ENCODE measurements around the gene PCP2. TPM values are rescaled to one million over a fixed set of nuclear protein-coding genes. Genes with fewer than 3 reads are reported as not detected.

PCP2 gene
- total and polyA plus RNA-seq, 12 donors, result 0.92 to 7.4 (median 2.0) TPM; not detected in 4

DNA sequence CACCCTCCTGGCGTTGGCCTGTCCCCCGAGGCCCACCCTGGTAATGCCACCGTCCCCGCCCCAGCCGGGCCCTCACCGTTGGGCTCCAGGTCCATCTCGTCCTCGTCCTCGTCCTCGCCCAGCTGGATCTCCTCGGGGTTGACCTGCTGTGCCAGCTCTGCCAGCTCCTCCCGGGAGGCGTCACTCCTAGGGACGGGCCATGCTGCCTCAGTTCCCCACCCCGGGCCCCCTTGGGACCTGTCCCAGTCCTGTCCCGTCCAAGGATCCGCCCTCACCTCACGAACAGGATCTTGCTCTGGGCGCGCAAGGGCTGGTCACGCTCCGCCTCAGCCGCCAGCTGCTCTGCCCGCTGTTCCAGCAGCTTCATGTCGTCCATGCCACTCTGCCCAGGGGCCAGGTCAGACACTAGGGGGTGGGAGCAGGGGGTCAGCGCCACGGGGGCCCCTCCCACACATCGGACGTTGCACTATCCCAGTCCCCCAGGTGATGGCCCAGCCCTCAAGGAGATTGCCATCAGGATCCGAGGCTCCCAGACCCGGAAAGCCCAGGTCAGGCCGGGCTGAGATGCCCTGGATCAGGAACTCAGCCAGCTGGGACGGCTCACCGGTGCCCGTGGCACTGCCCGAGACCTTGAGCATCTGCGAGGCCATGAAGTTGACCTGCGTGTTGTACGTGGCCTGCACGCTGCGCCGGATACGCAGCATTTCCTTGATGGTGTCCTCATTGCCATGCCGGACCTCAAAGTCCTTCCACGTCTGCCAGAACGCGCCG, 13.7 kb downstream of the PCP2 start:
- H3K9me3 ChIP-seq (replicated peaks in 1 of 3), result no peaks in the 10 kb centered on the region
- TF ChIP-seq, protein P1, sequence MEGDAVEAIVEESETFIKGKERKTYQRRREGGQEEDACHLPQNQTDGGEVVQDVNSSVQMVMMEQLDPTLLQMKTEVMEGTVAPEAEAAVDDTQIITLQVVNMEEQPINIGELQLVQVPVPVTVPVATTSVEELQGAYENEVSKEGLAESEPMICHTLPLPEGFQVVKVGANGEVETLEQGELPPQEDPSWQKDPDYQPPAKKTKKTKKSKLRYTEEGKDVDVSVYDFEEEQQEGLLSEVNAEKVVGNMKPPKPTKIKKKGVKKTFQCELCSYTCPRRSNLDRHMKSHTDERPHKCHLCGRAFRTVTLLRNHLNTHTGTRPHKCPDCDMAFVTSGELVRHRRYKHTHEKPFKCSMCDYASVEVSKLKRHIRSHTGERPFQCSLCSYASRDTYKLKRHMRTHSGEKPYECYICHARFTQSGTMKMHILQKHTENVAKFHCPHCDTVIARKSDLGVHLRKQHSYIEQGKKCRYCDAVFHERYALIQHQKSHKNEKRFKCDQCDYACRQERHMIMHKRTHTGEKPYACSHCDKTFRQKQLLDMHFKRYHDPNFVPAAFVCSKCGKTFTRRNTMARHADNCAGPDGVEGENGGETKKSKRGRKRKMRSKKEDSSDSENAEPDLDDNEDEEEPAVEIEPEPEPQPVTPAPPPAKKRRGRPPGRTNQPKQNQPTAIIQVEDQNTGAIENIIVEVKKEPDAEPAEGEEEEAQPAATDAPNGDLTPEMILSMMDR (IDR thresholded peaks at IDR 0.05), result no peak
- no peak for TF ChIP-seq POLR2A (IDR thresholded peaks at IDR 0.05)
- H3K4me1 ChIP-seq (replicated peaks in 1 of 2), result peaks cover 9 to 18% of the 10 kb centered on the region in 2 donors
- peak overlapping the region in 3 of 5 donors; percentile 83 to 89 (median 84) for H3K27ac ChIP-seq
- H3K27me3 ChIP-seq, result no peaks in the 10 kb centered on the region
- no peak overlapping the region for H3K4me3 ChIP-seq
- intact Hi-C loops (cut with DNase I), result no loop called here
- DNase-seq, result no peak
- 82 to 96% (median 88%) methylated on average over 26 to 48 of the region's 48 CpGs for WGBS, 4 donors
- peaks cover 0 to 54% of the 10 kb centered on the region in 2 donors for H3K36me3 ChIP-seq (replicated peaks in 1 of 2)

DNA sequence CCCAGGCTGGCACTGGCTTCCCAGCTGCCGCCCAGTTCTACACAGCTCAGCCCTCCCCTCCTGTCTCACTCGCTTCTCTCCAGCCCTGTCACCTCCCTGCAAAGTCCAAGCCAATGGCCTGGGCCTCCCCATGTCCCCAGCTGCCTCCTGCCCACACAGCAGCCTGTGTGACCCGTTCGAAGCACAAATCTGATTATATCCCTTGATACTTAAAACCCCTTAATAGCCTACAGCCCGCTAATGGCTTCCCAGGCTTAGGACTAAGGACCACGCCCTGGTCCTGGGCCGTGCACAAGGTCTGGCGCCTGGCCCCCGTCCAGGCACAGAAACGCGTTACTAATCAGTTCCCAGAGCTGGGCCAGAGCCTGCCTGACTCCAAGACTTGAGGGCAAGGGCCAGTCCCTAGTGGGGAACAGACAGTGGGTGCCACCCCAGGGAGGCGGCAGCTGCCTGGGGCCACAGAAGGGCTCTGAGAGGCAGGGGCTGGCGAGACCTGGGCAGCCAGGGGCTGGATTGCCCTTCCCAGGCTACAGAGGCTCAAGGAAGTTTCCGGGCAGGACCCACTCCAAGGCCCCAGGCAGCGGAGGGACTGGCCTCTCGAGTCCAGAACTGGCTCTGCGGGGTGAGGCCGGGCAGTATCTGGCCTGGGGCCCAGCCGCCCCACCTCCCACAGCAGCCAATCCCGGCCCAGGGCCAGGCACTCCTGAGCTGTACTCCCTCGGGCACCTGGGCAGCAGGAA, 14.6 kb downstream of the PCP2 start:
- intact Hi-C loops (cut with DNase I), result no loop called here

DNA sequence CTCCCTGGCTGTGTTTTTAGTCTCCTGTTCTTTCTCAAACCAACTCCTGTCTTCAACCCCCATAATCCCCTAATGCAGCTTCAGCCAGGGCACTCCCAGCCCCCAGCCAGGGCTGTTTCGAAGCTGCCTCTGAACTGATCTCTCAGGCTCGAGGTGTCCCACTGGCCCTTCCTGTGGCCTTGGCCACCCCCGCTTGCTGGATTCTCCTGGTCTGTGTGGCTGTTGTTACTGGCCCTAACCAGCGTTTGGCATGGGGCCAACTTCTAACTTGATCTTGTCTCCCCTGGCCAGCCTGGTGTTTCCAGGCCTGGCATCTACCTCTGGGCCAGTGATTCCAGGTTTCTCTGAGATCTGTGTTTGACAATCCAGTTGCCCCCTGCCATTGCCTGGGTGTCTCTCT, 15.2 kb downstream of the PCP2 start:
- Histone ChIP-seq H3K9me3 (replicated peaks in 1 of 3) (no peaks in the 10 kb centered on the region), H3K4me1 (replicated peaks in 1 of 2) (peaks cover 9 to 18% of the 10 kb centered on the region in 2 donors), H3K4me3 (no peak overlapping the region), H3K27me3 (no peaks in the 10 kb centered on the region), H3K27ac (peak overlapping the region in 4 of 5 donors; percentile 46 to 89 (median 84)), H3K36me3 (replicated peaks in 1 of 2) (peaks cover 0 to 39% of the 10 kb centered on the region in 2 donors)
- WGBS, 4 donors, result 33 to 50% (median 41%) methylated on average over 4 of the region's 4 CpGs
- TF ChIP-seq POLR2A (IDR thresholded peaks at IDR 0.05), result no peak
- TF ChIP-seq, protein P1 (IDR thresholded peaks at IDR 0.05), result no peak
- intact Hi-C loops (cut with DNase I), result no loop called here
- DNase-seq, result peak; percentile 49 to 89 (median 85)

More for the DNA sequence above, 14.6 kb downstream of the PCP2 start:
- peaks cover 9 to 18% of the 10 kb centered on the region in 2 donors for H3K4me1 ChIP-seq (replicated peaks in 1 of 2)
- no peak overlapping the region for H3K4me3 ChIP-seq
- 47 to 63% (median 56%) methylated on average over 8 to 21 of the region's 21 CpGs for WGBS, 4 donors
- peak overlapping the region; percentile 20 to 89 (median 83) for H3K27ac ChIP-seq
- peaks cover 0 to 45% of the 10 kb centered on the region in 2 donors for H3K36me3 ChIP-seq (replicated peaks in 1 of 2)
- no peak for TF ChIP-seq POLR2A (IDR thresholded peaks at IDR 0.05)
- TF ChIP-seq, protein P1 (IDR thresholded peaks at IDR 0.05), result peak in 1 of 6 experiments; percentile 5
- DNase-seq, result peak; percentile 74 to 90 (median 85)
- no peaks in the 10 kb centered on the region for H3K27me3 ChIP-seq
- no peaks in the 10 kb centered on the region for H3K9me3 ChIP-seq (replicated peaks in 1 of 3)

DNA sequence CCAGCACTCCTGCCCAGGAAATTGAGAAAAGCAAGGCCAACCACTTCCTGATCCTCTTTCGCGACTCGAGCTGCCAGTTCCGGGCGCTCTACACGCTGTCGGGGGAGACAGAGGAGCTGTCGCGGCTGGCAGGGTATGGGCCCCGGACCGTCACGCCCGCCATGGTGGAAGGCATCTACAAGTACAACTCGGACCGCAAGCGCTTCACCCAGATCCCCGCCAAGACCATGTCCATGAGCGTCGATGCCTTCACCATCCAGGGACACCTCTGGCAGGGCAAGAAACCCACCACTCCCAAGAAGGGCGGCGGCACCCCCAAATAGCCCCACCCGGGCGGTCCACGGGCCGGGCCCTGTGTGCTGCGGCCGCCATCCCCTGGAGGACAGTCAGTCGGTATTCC, 15.8 kb downstream of the PCP2 start:
- H3K27me3 ChIP-seq, result no peaks in the 10 kb centered on the region
- TF ChIP-seq POLR2A (IDR thresholded peaks at IDR 0.05), result no peak
- H3K36me3 ChIP-seq (replicated peaks in 1 of 2), result peaks cover 0 to 33% of the 10 kb centered on the region in 2 donors
- H3K9me3 ChIP-seq (replicated peaks in 1 of 3), result no peaks in the 10 kb centered on the region
- H3K27ac ChIP-seq, result peak overlapping the region in 2 of 5 donors; percentile 83 to 89
- 85 to 94% (median 92%) methylated on average over 20 to 28 of the region's 28 CpGs for WGBS, 4 donors
- H3K4me1 ChIP-seq (replicated peaks in 1 of 2), result peaks cover 9 to 18% of the 10 kb centered on the region in 2 donors
- intact Hi-C loops (cut with DNase I), result no loop called here
- H3K4me3 ChIP-seq, result no peak overlapping the region
- DNase-seq, result no peak

All from adrenal gland (tissue), 12 donors.